SJCRH30 (cell line): ENCODE measurements around the gene SRRM3. TPM values are rescaled to one million over a fixed set of nuclear protein-coding genes. Genes with fewer than 3 reads are reported as not detected.
"Not testable (repeated sequence)": the region's sequence is repeated elsewhere in the genome, so short reads cannot be mapped to it uniquely, and the experiment has no call there.

ENCODE experiments used
- DNase-seq, 2 experiments: peaks; one replicate each; pipeline ENCODE4 v3.0.0-alpha.2; 2015 to 2020
- H3K27ac ChIP-seq: fragments of 250-450 bp; sonication (Bioruptor Pico); 2 replicates; pipeline ENCODE4 v1.5.1; 2020; ENCODE audit warnings: mild to moderate bottlenecking, moderate library complexity
- H3K27me3 ChIP-seq: fragments of 250-450 bp; sonication (Bioruptor Pico); 2 replicates; pipeline ENCODE4 v1.5.1; 2020; ENCODE audit warnings: mild to moderate bottlenecking, moderate library complexity
- H3K36me3 ChIP-seq: fragments of 250-450 bp; sonication (Bioruptor Pico); 2 replicates; pipeline ENCODE4 v1.5.1; 2020; ENCODE audit warnings: mild to moderate bottlenecking, moderate library complexity
- H3K4me1 ChIP-seq: fragments of 250-450 bp; sonication (Bioruptor Pico); 2 replicates; pipeline ENCODE4 v1.5.1; 2020; ENCODE audit warnings: mild to moderate bottlenecking, moderate library complexity
- H3K4me3 ChIP-seq: fragments of 250-450 bp; sonication (Bioruptor Pico); 2 replicates; pipeline ENCODE4 v1.5.1; 2020; ENCODE audit warnings: mild to moderate bottlenecking, moderate library complexity
- H3K9me3 ChIP-seq: fragments of 250-450 bp; sonication (Bioruptor Pico); replicated peaks from 2 replicates; pipeline ENCODE4 v1.5.1; 2020; ENCODE audit warnings: mild to moderate bottlenecking, moderate library complexity
- total RNA-seq: library from RNA; depleted of rRNA; stranded (reverse); fragments of >200 nt; shearing (Covaris generic); gene quantifications from 2 replicates; pipeline ENCODE4 v1.2.3, GENCODE V29; 2014; rRNA removed

SRRM3 gene
- total RNA-seq, 1 experiment from 2014 or later, result 0.43 TPM

GRCh38 chr7:76329479-76329878 is 127.8 kb downstream of the SRRM3 start:
- no peak for DNase-seq
- Histone ChIP-seq H3K4me1 (no peaks in the 10 kb centered on the region), H3K27me3 (no peaks in the 10 kb centered on the region), H3K36me3 (peaks cover 85% of the 10 kb centered on the region), H3K27ac (no peak overlapping the region), H3K9me3 (no peaks in the 10 kb centered on the region), H3K4me3 (no peak overlapping the region)

GRCh38 chr7:76330261-76330660 is 128.6 kb downstream of the SRRM3 start:
- Histone ChIP-seq H3K4me1 (no peaks in the 10 kb centered on the region), H3K4me3 (no peak overlapping the region), H3K27ac (no peak overlapping the region), H3K27me3 (no peaks in the 10 kb centered on the region), H3K36me3 (peaks cover 83% of the 10 kb centered on the region), H3K9me3 (no peaks in the 10 kb centered on the region)
- no peak for DNase-seq

DNA sequence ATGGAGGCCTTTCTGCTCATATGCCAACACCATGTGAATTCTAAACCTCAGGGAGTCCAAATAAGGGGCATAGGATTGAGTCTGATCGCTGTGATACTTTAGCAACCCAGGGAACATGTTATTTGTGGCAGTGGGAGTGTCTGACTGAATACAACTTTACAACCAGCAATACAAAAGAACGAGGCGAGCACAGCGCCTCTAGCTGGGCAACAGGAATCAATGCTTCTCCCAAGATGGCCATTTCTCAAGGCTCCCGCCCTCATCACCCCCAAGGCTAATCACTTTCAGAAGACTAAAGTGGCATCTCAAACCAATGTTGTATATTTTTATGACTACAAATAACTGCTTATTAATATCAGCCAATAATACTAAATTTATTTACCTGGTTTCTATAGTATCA is 129.0 kb downstream of the SRRM3 start:
- Histone ChIP-seq H3K27ac (no peak overlapping the region), H3K4me3 (no peak overlapping the region), H3K4me1 (no peaks in the 10 kb centered on the region), H3K27me3 (no peaks in the 10 kb centered on the region), H3K9me3 (no peaks in the 10 kb centered on the region), H3K36me3 (peaks cover 83% of the 10 kb centered on the region)
- no peak for DNase-seq

DNA sequence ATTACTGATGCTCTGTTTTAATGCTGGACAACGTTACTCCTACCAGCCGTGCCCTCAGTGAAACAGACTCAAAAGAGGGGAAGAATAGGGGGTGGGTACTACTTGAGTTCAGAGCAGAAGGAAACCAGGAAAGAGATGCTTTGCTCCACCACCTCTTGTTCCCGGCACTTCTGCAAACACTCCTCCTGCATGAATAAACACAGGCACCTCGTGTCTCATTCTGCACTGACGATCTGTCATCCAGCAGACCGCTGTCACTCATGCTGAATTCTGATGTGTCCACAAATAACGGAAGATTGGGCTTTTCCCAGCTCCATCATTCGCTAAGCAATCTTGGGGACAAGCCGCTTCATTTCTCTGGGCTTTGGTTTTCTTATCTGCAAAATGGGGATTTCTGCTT is 130.4 kb downstream of the SRRM3 start:
- no peak overlapping the region for H3K27ac ChIP-seq
- no peak for DNase-seq
- peaks cover 78% of the 10 kb centered on the region for H3K36me3 ChIP-seq
- no peaks in the 10 kb centered on the region for H3K27me3 ChIP-seq
- H3K4me1 ChIP-seq, result no peaks in the 10 kb centered on the region
- H3K9me3 ChIP-seq, result no peaks in the 10 kb centered on the region
- no peak overlapping the region for H3K4me3 ChIP-seq

DNA sequence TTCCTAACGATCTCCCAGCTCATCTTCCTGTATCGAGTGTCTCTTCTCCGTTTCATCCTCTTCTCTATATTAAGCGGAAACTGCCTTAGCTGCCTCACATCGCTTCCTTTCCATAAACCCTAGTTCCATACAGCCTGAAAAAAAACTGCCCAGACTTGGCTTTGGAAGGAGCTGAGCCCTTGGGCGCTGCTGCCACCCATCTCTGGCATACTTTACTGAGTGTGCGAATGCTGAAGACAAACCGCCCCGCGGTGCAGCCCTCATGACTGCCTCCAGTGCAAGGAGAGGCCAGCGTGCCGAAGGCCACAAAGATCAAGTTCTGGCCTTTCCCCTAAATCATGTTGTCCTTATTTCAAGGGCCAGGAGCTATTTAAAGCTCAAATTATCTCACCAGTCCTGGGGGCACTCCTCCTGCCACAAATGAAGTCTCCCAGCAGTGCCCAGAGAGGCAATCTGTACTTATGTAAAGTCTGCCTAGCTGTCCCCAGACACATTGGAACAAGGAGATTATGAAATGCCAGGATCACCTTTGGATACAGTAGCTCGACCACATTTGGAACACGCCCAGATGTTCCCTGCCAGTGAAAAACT is 131.9 kb downstream of the SRRM3 start:
- no peaks in the 10 kb centered on the region for H3K9me3 ChIP-seq
- no peaks in the 10 kb centered on the region for H3K4me1 ChIP-seq
- no peak overlapping the region for H3K4me3 ChIP-seq
- DNase-seq, result no peak
- H3K27ac ChIP-seq, result no peak overlapping the region
- H3K27me3 ChIP-seq, result no peaks in the 10 kb centered on the region
- H3K36me3 ChIP-seq, result peaks cover 73% of the 10 kb centered on the region

DNA sequence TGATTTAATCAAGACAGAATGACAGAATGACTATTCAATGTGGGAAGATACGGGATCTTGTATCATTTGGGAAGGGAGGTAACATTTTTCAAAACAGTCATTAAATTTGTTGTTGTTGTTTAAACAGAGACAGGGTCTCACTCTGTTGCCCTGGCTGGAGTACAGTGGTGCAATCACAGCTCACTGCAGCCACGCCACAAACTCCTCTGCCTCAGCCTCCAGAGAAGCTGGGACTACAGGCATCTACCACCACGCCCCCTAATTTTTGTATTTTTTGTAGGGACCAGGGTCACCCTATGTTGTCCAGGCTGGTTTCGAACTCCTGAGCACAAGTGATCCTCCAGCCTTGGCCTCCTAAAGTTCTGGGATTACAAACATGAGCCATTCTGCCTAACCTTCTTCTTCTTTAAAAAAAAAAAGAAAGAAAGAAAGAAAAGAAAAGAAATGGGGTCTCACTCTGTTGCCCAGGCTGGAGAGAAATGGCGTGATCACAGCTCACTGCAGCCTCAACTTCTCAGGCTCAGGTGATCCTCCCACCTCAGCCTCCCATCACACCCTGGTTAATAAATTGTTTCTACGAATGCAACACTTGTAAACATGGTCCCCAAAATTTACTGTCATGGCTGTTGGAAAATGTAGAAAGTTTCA is 132.7 kb downstream of the SRRM3 start:
- H3K9me3 ChIP-seq, result no peaks in the 10 kb centered on the region
- no peaks in the 10 kb centered on the region for H3K4me1 ChIP-seq
- H3K36me3 ChIP-seq, result peaks cover 73% of the 10 kb centered on the region
- no peak for DNase-seq
- H3K27me3 ChIP-seq, result no peaks in the 10 kb centered on the region
- no peak overlapping the region for H3K27ac ChIP-seq
- H3K4me3 ChIP-seq, result no peak overlapping the region

GRCh38 chr7:76335417-76335816 is 133.7 kb downstream of the SRRM3 start:
- peaks cover 73% of the 10 kb centered on the region for H3K36me3 ChIP-seq
- H3K27me3 ChIP-seq, H3K4me3 ChIP-seq, H3K27ac ChIP-seq, H3K9me3 ChIP-seq, H3K4me1 ChIP-seq, DNase-seq: not testable (repeated sequence)

GRCh38 chr7:76336094-76336493 is 134.4 kb downstream of the SRRM3 start:
- Histone ChIP-seq H3K27me3 (no peaks in the 10 kb centered on the region), H3K4me3 (no peak overlapping the region), H3K9me3 (no peaks in the 10 kb centered on the region), H3K36me3 (peaks cover 68% of the 10 kb centered on the region), H3K27ac (no peak overlapping the region), H3K4me1 (no peaks in the 10 kb centered on the region)
- DNase-seq, result no peak

Other genes with a start within 250 kb of the SRRM3 start
- gene TMEM120A, start 207.3 kb upstream of the SRRM3 start, total RNA-seq, result 14.0 and 21.2 TPM in 2 replicates
- 60.9 and 66.8 TPM in 2 replicates for gene STYXL1, start 153.9 kb upstream of the SRRM3 start, total RNA-seq
- gene MDH2, start 153.8 kb upstream of the SRRM3 start, total RNA-seq, result 160 and 168 TPM in 2 replicates
- 116 and 118 TPM in 2 replicates for gene HSPB1, start 100.8 kb downstream of the SRRM3 start, total RNA-seq
- 180 and 190 TPM in 2 replicates for gene YWHAG, start 157.1 kb downstream of the SRRM3 start, total RNA-seq
- gene SSC4D, start 207.8 kb downstream of the SRRM3 start, total RNA-seq, result 0.86 and 1.8 TPM in 2 replicates
- 0.99 and 1.8 TPM in 2 replicates for gene ZP3, start 223.1 kb downstream of the SRRM3 start, total RNA-seq